ENCODE results near the gene SORCS2. TPM values are rescaled to one million over a fixed set of nuclear protein-coding genes. Genes with fewer than 3 reads are reported as not detected.

SORCS2 gene
- total and polyA plus RNA-seq, 12 donors, result 0.67 to 15.5 (median 1.3) TPM

DNA sequence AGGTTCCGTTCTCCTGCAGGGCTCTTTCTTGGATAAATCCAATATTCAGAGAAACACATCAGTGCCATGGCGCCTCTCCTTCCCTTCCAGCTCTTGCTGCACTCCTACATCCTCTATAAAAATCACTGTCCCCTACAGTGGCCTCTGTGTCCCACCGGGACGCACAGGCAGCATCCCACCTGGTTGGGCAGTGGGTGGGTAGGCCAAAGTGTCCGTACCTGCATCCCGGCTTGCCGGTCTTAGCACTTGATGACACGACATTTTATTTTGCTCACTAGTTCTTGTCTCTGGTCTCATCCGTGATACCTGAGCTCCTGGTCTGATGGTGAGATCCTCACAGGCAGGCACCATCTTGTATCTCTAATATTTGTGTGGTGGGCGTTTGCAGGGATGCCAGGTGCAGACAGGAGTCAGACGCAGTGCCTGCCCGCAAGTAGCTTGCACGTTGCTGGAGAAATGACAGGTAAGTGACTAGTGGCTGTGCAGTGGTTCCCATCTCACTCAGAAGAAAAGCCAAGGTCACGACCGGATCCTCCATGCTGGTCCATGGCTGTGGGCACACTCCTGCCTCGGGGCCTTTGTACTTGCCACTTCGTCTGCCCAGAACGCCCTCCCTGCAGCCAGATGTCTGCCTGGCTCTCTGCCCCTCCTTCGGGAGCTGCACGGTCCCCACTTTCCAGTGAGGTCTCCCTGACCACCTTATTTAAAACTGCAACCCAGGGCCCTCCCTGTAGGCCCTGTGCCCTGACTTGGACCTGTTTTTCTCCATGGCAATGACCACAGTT, 109.7 kb downstream of the SORCS2 start:
- intact Hi-C loops (cut with DNase I), result no loop called here
- H3K4me1 ChIP-seq (replicated peaks in 1 of 2), result no peaks in the 10 kb centered on the region
- no peaks in the 10 kb centered on the region for H3K27me3 ChIP-seq
- H3K36me3 ChIP-seq (replicated peaks in 1 of 2), result no peaks in the 10 kb centered on the region
- H3K4me3 ChIP-seq, result no peak overlapping the region
- TF ChIP-seq POLR2A (IDR thresholded peaks at IDR 0.05), result no peak
- H3K9me3 ChIP-seq (replicated peaks in 1 of 3), result no peaks in the 10 kb centered on the region
- no peak overlapping the region for H3K27ac ChIP-seq
- WGBS, 4 donors, result 82 to 85% (median 84%) methylated on average over 18 to 20 of the region's 20 CpGs
- DNase-seq, result no peak

DNA sequence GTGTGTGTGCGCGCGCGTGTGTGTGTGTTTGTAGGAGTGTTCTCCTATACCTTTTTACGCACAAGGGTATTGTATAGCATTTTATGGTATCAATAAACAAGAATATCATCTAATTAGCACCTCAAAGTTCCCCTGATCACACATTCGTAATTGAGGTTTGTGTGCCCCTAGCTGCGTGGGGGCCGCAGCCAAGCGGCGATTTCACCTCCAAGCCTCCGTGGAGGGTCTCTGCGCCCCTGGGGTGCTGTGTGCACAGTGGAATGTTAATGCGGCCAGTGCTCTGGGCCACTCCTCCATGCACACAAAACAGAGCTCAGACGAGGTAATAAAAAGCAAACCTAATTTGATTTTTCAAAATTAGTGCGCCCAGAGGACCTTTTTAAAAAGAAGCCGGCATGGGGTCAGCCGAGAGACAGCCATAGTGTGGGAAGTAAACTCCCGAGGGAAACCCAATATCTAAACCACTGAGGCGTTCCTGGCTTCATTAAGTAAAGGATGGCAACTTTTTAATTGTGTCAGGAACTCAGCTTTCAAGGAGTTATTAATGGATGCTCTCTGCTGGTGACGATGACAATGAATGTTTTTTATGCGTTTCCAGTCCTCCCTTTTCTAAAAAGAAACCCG, 110.6 kb downstream of the SORCS2 start:
- 60 to 83% (median 74%) methylated on average over 22 of the region's 22 CpGs for WGBS, 4 donors
- H3K4me3 ChIP-seq, result no peak overlapping the region
- intact Hi-C loops (cut with DNase I), result no loop called here

DNA sequence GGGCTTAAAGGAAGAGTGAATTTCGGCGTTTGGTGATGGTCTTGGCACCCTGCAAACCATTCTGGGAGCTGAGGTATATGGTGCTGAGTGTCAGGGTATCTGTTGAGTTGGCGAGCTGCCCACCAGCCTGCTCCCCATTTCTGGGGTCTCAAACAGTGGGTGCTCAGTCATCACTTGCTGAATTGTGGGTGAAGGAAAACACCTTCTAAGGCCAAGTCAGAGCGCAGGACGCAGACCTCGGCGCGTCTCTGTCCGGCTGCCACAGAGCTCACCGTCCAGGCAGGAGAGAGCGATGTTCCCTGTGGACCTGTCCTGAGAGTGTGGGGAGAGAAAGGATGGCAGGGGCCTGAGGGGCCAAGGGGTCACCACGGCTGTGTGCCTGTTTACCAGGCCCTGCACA, 111.2 kb downstream of the SORCS2 start:
- intact Hi-C loops (cut with DNase I), result no loop called here
- no peak for DNase-seq
- no peaks in the 10 kb centered on the region for H3K4me1 ChIP-seq (replicated peaks in 1 of 2)
- 72 to 89% (median 87%) methylated on average over 3 to 12 of the region's 12 CpGs for WGBS, 4 donors
- H3K27me3 ChIP-seq, result no peaks in the 10 kb centered on the region
- H3K4me3 ChIP-seq, result no peak overlapping the region
- TF ChIP-seq, protein P1, sequence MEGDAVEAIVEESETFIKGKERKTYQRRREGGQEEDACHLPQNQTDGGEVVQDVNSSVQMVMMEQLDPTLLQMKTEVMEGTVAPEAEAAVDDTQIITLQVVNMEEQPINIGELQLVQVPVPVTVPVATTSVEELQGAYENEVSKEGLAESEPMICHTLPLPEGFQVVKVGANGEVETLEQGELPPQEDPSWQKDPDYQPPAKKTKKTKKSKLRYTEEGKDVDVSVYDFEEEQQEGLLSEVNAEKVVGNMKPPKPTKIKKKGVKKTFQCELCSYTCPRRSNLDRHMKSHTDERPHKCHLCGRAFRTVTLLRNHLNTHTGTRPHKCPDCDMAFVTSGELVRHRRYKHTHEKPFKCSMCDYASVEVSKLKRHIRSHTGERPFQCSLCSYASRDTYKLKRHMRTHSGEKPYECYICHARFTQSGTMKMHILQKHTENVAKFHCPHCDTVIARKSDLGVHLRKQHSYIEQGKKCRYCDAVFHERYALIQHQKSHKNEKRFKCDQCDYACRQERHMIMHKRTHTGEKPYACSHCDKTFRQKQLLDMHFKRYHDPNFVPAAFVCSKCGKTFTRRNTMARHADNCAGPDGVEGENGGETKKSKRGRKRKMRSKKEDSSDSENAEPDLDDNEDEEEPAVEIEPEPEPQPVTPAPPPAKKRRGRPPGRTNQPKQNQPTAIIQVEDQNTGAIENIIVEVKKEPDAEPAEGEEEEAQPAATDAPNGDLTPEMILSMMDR (IDR thresholded peaks at IDR 0.05), result no peak
- TF ChIP-seq POLR2A (IDR thresholded peaks at IDR 0.05), result no peak
- no peak overlapping the region for H3K27ac ChIP-seq
- H3K9me3 ChIP-seq (replicated peaks in 1 of 3), result no peaks in the 10 kb centered on the region
- H3K36me3 ChIP-seq (replicated peaks in 1 of 2), result no peaks in the 10 kb centered on the region

More for the DNA sequence above, 110.6 kb downstream of the SORCS2 start:
- no peaks in the 10 kb centered on the region for H3K9me3 ChIP-seq (replicated peaks in 1 of 3)
- H3K27ac ChIP-seq, result no peak overlapping the region
- no peak for TF ChIP-seq POLR2A (IDR thresholded peaks at IDR 0.05)
- TF ChIP-seq, protein P1 (IDR thresholded peaks at IDR 0.05), result no peak
- H3K36me3 ChIP-seq (replicated peaks in 1 of 2), result no peaks in the 10 kb centered on the region
- no peaks in the 10 kb centered on the region for H3K4me1 ChIP-seq (replicated peaks in 1 of 2)
- H3K27me3 ChIP-seq, result no peaks in the 10 kb centered on the region
- no peak for DNase-seq

DNA sequence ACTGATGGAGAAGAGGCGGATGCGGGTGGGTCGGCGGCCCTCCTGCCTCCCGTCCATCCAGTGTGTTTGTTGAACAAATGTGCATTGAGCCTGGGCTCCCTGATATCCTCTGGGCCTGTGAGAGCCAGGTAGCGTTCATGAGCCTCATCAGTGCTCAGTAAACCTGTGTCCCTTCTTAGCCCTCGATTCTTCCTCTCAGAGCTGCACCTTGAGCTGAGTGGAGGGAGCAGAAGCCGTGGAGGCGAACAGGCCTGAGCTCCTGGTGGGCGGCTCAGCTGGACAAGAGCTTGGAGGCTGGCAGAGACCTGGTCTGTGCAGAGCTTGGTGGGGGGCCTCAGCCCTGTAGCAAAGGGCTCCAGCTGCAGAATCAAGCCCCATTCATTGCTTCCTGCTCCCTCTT, 112.1 kb downstream of the SORCS2 start:
- intact Hi-C loops (cut with DNase I), result no loop called here
- TF ChIP-seq, protein P1 (IDR thresholded peaks at IDR 0.05), result no peak
- TF ChIP-seq POLR2A (IDR thresholded peaks at IDR 0.05), result no peak
- H3K9me3 ChIP-seq (replicated peaks in 1 of 3), result no peaks in the 10 kb centered on the region
- no peaks in the 10 kb centered on the region for H3K27me3 ChIP-seq
- no peak overlapping the region for H3K27ac ChIP-seq
- no peaks in the 10 kb centered on the region for H3K4me1 ChIP-seq (replicated peaks in 1 of 2)
- 69 to 87% (median 85%) methylated on average over 6 to 10 of the region's 10 CpGs for WGBS, 4 donors
- no peaks in the 10 kb centered on the region for H3K36me3 ChIP-seq (replicated peaks in 1 of 2)
- H3K4me3 ChIP-seq, result no peak overlapping the region
- no peak for DNase-seq
